ENCODE results near the gene TAF11L8.
"Not testable (repeated sequence)": the region's sequence is repeated elsewhere in the genome, so short reads cannot be mapped to it uniquely, and the experiment has no call there.

GRCh38 chr5:17597728-17598127 is 7.0 kb upstream of the TAF11L8 start, which contains the start of gene TAF11L10:
- not testable (repeated sequence) for TF ChIP-seq CTCF (conservative IDR thresholded peaks at IDR 0.05; ENCODE audit: low read depth, low read length); EZH2 (IDR thresholded peaks at IDR 0.05; ENCODE audit: borderline replicate concordance, low read depth, low read length, poor library complexity, severe bottlenecking)
